B cell (primary cell): ENCODE data around the gene OR11G2. TPM values are rescaled to one million over a fixed set of nuclear protein-coding genes. Genes with fewer than 3 reads are reported as not detected.
"Not testable (repeated sequence)": the region's sequence is repeated elsewhere in the genome, so short reads cannot be mapped to it uniquely, and the experiment has no call there.

Source experiments
- ATAC-seq: fragments of 200-7000 bp; cut with Tn5 transposase; one replicate; pipeline ENCODE4 v1.10.0; 2021; ENCODE audit warnings: low read depth, mild to moderate bottlenecking, moderate number of reproducible peaks, moderate library complexity
- CTCF ChIA-PET: fragments of 350-600 bp; sonication (Branson Sonifier 250); formaldehyde crosslinking; loops from one replicate; lab custom pipeline; 2021; ENCODE audit warnings: antibody characterized with exemption, inconsistent platforms; lab: Charles Lee
- POLR2A ChIA-PET: fragments of 350-600 bp; sonication (Branson Sonifier 250); formaldehyde crosslinking; loops from one replicate; lab custom pipeline; 2021; ENCODE audit warnings: antibody characterized with exemption; lab: Charles Lee
- DNase-seq: peaks from one replicate; pipeline ENCODE4 v3.0.0; 2013
- H2AFZ ChIP-seq: 2 replicates; pipeline ENCODE4 v1.6.1; 2012; ENCODE audit warnings: mild to moderate bottlenecking, low read depth, low read length; ENCODE audit not compliant: insufficient read depth, poor library complexity, severe bottlenecking
- H3K27ac ChIP-seq, 2 donors: 1 replicate in 1 of 2; 2 replicates in 1 of 2; pipeline ENCODE4 v1.5.1; 2012 to 2013; ENCODE audit warnings: low read length in 2 of 2, mild to moderate bottlenecking in 2 of 2, moderate library complexity in 1 of 2
- H3K27me3 ChIP-seq, 4 experiments: fragments of 200-600 bp in 1 of 4; sonication (generic) in 1 of 4; replicated peaks in 1 of 4; 1 replicate in 2 of 4; 2 replicates in 2 of 4; pipeline versions ENCODE4 v1.6.1 to v1.7.0; 2013 to 2016; ENCODE audit warnings: low read length in 3 of 4, mild to moderate bottlenecking in 2 of 4, mixed read lengths in 1 of 4, moderate library complexity in 1 of 4; ENCODE audit not compliant: insufficient read depth in 4 of 4, control insufficient read depth in 3 of 4; ENCODE audit errors: control extremely low read depth in 1 of 4
- H3K36me3 ChIP-seq, 2 experiments: replicated peaks in 1 of 2; 1 replicate in 1 of 2; 2 replicates in 1 of 2; pipeline versions ENCODE4 v1.6.1 to v1.7.1; 2013; ENCODE audit warnings: low read length in 1 of 2; ENCODE audit not compliant: insufficient read depth in 2 of 2, control insufficient read depth in 1 of 2; ENCODE audit errors: control extremely low read depth in 1 of 2, extremely low read depth in 1 of 2
- H3K4me1 ChIP-seq, 2 donors: fragments of 200-600 bp in 1 of 2; sonication (generic) in 1 of 2; 1 replicate in 1 of 2; 2 replicates in 1 of 2; pipeline versions ENCODE4 v1.5.1 to v1.6.1; 2013 to 2017; ENCODE audit warnings: low read length in 2 of 2; ENCODE audit not compliant: control insufficient read depth in 2 of 2, insufficient read depth in 2 of 2
- H3K4me2 ChIP-seq: replicated peaks from 2 replicates; pipeline ENCODE3; 2012; ENCODE audit warnings: mild to moderate bottlenecking, low read depth, low read length; ENCODE audit not compliant: poor library complexity, severe bottlenecking
- H3K4me3 ChIP-seq, 5 experiments: fragments of 200-600 bp in 1 of 5; sonication (generic) in 1 of 5; 1 replicate in 3 of 5; 2 replicates in 2 of 5; pipeline versions ENCODE4 v1.5.1 to v1.7.0; 2011 to 2016; ENCODE audit warnings: low read length in 4 of 5, mild to moderate bottlenecking in 4 of 5, low read depth in 2 of 5, control low read depth in 1 of 5, moderate library complexity in 1 of 5; ENCODE audit not compliant: insufficient read depth in 1 of 5; ENCODE audit errors: control extremely low read depth in 1 of 5, extremely low read depth in 1 of 5
- H3K79me2 ChIP-seq: fragments of 200-600 bp; sonication (generic); one replicate; pipeline ENCODE4 v1.6.0; 2016; ENCODE audit warnings: low read length; ENCODE audit not compliant: control insufficient read depth, insufficient read depth
- H3K9ac ChIP-seq: fragments of 200-600 bp; sonication (generic); 2 replicates; pipeline ENCODE4 v1.6.1; 2017; ENCODE audit warnings: mild to moderate bottlenecking, low read length, moderate library complexity
- H3K9me3 ChIP-seq, 3 donors: one replicate each; pipeline versions ENCODE4 v1.6.1 to v1.7.1; 2013; ENCODE audit warnings: low read length in 2 of 3; ENCODE audit not compliant: control insufficient read depth in 2 of 3, insufficient read depth in 1 of 3; ENCODE audit errors: control extremely low read depth in 1 of 3
- H4K20me1 ChIP-seq: 2 replicates; pipeline ENCODE4 v1.6.0; 2012; ENCODE audit warnings: mild to moderate bottlenecking, low read length; ENCODE audit not compliant: insufficient read depth, control insufficient read depth, poor library complexity, severe bottlenecking
- H3K27ac Mint-ChIP-seq: one replicate; pipeline ENCODE4 v1.8.0; 2021; ENCODE audit warnings: mixed read lengths
- H3K27me3 Mint-ChIP-seq: one replicate; pipeline ENCODE4 v1.8.0; 2021; ENCODE audit warnings: mixed read lengths
- H3K4me1 Mint-ChIP-seq: one replicate; pipeline ENCODE4 v1.8.0; 2021; ENCODE audit warnings: mixed read lengths
- H3K4me3 Mint-ChIP-seq: one replicate; pipeline ENCODE4 v1.8.0; 2021; ENCODE audit warnings: mixed read lengths
- H3K9me3 Mint-ChIP-seq: one replicate; pipeline ENCODE4 v1.8.0; 2022; ENCODE audit warnings: mixed read lengths; ENCODE audit not compliant: insufficient read depth
- CTCF ChIP-seq: fragments of 200-600 bp; IDR thresholded peaks from one replicate; pipeline ENCODE4 v1.8.0; 2022; ENCODE audit warnings: antibody characterized with exemption, mild to moderate bottlenecking
- EZH2 ChIP-seq: IDR thresholded peaks from 2 replicates; pipeline ENCODE4 v1.6.1; 2012; ENCODE audit warnings: borderline replicate concordance, low read depth, mild to moderate bottlenecking, moderate library complexity, low read length; ENCODE audit not compliant: insufficient read depth, poor library complexity, severe bottlenecking
- WGBS: methylation state at CpG from one replicate; pipeline ENCODE4 v1.1.5; 2013; ENCODE audit warnings: missing lambda C conversion rate; ENCODE audit not compliant: insufficient coverage; 5-methylcytosine and 5-hydroxymethylcytosine counted together
- intact Hi-C: fragments of 100-400 bp; cut with micrococcal nuclease; formaldehyde crosslinking; loops from one replicate; pipeline ENCODE4 v1.10.0; 2022
- polyA plus RNA-seq: library from polyadenylated mRNA; depleted of rRNA; stranded (reverse); fragments of >200 nt; gene quantifications from 2 replicates; pipeline ENCODE4 v1.2.3, GENCODE V29; 2012
- total RNA-seq, 2 donors: library from RNA; stranded (reverse); fragments of 120-200 nt in 1 of 2; gene quantifications; 1 replicate in 1 of 2; 2 replicates in 1 of 2; pipeline versions ENCODE4 v1.2.3 to v1.2.4, GENCODE V29; 2013 to 2022

The OR11G2 gene
- total and polyA plus RNA-seq, 2 donors (not counting 1 experiment from before 2014, with no cell fraction given), result not detected

GRCh38 chr14:20209595-20209994 lies 18.9 kb downstream of the OR11G2 start:
- H3K4me3 ChIP-seq, result no peak overlapping the region
- H3K27me3 ChIP-seq, result no peaks in the 10 kb centered on the region
- CTCF ChIA-PET, result no interaction called here
- H3K4me1 ChIP-seq, result no peaks in the 10 kb centered on the region
- H3K79me2 ChIP-seq, result no peaks in the 10 kb centered on the region
- H3K9ac ChIP-seq, result no peak overlapping the region
- no peak overlapping the region for H3K27ac ChIP-seq
- DNase-seq, result no peak
- H4K20me1 ChIP-seq, result no peaks in the 10 kb centered on the region
- TF ChIP-seq CTCF (no peak), EZH2 (no peak)
- no peak overlapping the region for H3K4me2 ChIP-seq
- intact Hi-C loops, result no loop called here
- H3K4me1 Mint-ChIP-seq, result no peaks in the 10 kb centered on the region
- no peak for ATAC-seq
- no peak overlapping the region for H3K4me3 Mint-ChIP-seq
- H3K9me3 Mint-ChIP-seq, result no peaks in the 10 kb centered on the region
- no CpG with 5 or more reads among the region's 2 CpGs for WGBS
- no peaks in the 10 kb centered on the region for H3K36me3 ChIP-seq
- no peak overlapping the region for H3K27ac Mint-ChIP-seq
- peaks cover 9% of the 10 kb centered on the region for H3K27me3 Mint-ChIP-seq
- POLR2A ChIA-PET, result no interaction called here
- H2AFZ ChIP-seq, result no peak overlapping the region
- H3K9me3 ChIP-seq, result no peaks in the 10 kb centered on the region

- not testable (repeated sequence) for H3K27me3 Mint-ChIP-seq, ATAC-seq
Measured at GRCh38 chr14:20212406-20212805, 21.7 kb downstream of the OR11G2 start.

More at GRCh38 chr14:20212406-20212805, 21.7 kb downstream of the OR11G2 start:
- H2AFZ ChIP-seq, intact Hi-C loops, H3K9ac ChIP-seq, H3K9me3 Mint-ChIP-seq, H3K79me2 ChIP-seq, POLR2A ChIA-PET, H3K36me3 ChIP-seq, DNase-seq, H3K9me3 ChIP-seq, H3K4me3 ChIP-seq, H3K27me3 ChIP-seq, H3K4me1 ChIP-seq, H3K27ac Mint-ChIP-seq, H3K4me1 Mint-ChIP-seq, H3K4me2 ChIP-seq, CTCF ChIA-PET, H3K4me3 Mint-ChIP-seq, H4K20me1 ChIP-seq, H3K27ac ChIP-seq: not testable (repeated sequence)
- WGBS, result no CpG with 5 or more reads among the region's 28 CpGs
